WERI-Rb-1 (cell line): ENCODE results near the gene GNL3.
"Not testable (repeated sequence)": the region's sequence is repeated elsewhere in the genome, so short reads cannot be mapped to it uniquely, and the experiment has no call there.

Experiments used
- DNase-seq: peaks from one replicate; pipeline ENCODE4 v3.0.0-alpha.2; 2020
- H3K27ac ChIP-seq: fragments of 250-450 bp; sonication (Bioruptor Pico); 2 replicates; pipeline ENCODE4 v1.5.1; 2020; ENCODE audit warnings: mild to moderate bottlenecking, moderate library complexity
- H3K27me3 ChIP-seq: fragments of 250-450 bp; sonication (Bioruptor Pico); 2 replicates; pipeline ENCODE4 v1.5.1; 2021; ENCODE audit warnings: mild to moderate bottlenecking, low read depth, moderate library complexity; ENCODE audit not compliant: insufficient read depth, severe bottlenecking
- H3K36me3 ChIP-seq: fragments of 250-450 bp; sonication (Bioruptor Pico); 2 replicates; pipeline ENCODE4 v1.5.1; 2020; ENCODE audit warnings: mild to moderate bottlenecking, moderate library complexity
- H3K4me3 ChIP-seq: 2 replicates; pipeline ENCODE4 v1.5.1; 2011; ENCODE audit warnings: low read depth, mild to moderate bottlenecking, control low read depth, low read length
- H3K9me3 ChIP-seq: fragments of 250-450 bp; sonication (Bioruptor Pico); 2 replicates; pipeline ENCODE4 v1.5.1; 2021; ENCODE audit warnings: mild to moderate bottlenecking, moderate library complexity; ENCODE audit not compliant: severe bottlenecking
- TF ChIP-seq, protein P1 (sequence below): IDR thresholded peaks from 2 replicates; pipeline ENCODE4 v1.5.1; 2011; ENCODE audit warnings: low read depth, mild to moderate bottlenecking, control low read depth, inconsistent platforms, low read length

Gene GNL3

GRCh38 chr3:52671676-52672075 lies 14.2 kb upstream of the GNL3 start:
- Histone ChIP-seq H3K9me3 (no peaks in the 10 kb centered on the region), H3K27me3 (no peaks in the 10 kb centered on the region), H3K27ac (no peak overlapping the region), H3K36me3 (peaks cover 76% of the 10 kb centered on the region), H3K4me3 (no peak overlapping the region)
- TF ChIP-seq, protein P1, sequence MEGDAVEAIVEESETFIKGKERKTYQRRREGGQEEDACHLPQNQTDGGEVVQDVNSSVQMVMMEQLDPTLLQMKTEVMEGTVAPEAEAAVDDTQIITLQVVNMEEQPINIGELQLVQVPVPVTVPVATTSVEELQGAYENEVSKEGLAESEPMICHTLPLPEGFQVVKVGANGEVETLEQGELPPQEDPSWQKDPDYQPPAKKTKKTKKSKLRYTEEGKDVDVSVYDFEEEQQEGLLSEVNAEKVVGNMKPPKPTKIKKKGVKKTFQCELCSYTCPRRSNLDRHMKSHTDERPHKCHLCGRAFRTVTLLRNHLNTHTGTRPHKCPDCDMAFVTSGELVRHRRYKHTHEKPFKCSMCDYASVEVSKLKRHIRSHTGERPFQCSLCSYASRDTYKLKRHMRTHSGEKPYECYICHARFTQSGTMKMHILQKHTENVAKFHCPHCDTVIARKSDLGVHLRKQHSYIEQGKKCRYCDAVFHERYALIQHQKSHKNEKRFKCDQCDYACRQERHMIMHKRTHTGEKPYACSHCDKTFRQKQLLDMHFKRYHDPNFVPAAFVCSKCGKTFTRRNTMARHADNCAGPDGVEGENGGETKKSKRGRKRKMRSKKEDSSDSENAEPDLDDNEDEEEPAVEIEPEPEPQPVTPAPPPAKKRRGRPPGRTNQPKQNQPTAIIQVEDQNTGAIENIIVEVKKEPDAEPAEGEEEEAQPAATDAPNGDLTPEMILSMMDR: no peak
- no peak for DNase-seq

DNA sequence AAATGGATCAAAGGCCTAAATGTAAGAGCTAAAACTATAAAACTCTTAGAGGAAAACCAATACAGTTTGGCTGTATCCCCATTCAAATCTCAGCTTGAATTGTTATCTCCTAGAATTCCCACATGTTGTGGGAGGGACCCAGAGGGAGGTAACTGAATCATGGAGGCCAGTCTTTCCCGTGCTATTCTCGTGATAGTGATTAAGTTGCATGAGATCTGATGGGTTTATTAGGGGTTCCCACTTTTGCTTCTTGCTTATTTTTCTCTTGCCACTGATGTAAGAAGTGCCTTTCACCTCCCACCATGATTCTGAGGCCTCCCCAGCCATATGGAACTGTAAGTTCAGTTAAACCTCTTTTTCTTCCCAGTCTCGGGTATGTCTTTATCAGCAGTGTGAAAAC lies 9.6 kb upstream of the GNL3 start:
- not testable (repeated sequence) for H3K9me3 ChIP-seq, H3K4me3 ChIP-seq, DNase-seq, H3K27ac ChIP-seq, H3K27me3 ChIP-seq
- H3K36me3 ChIP-seq: peaks cover 81% of the 10 kb centered on the region

DNA sequence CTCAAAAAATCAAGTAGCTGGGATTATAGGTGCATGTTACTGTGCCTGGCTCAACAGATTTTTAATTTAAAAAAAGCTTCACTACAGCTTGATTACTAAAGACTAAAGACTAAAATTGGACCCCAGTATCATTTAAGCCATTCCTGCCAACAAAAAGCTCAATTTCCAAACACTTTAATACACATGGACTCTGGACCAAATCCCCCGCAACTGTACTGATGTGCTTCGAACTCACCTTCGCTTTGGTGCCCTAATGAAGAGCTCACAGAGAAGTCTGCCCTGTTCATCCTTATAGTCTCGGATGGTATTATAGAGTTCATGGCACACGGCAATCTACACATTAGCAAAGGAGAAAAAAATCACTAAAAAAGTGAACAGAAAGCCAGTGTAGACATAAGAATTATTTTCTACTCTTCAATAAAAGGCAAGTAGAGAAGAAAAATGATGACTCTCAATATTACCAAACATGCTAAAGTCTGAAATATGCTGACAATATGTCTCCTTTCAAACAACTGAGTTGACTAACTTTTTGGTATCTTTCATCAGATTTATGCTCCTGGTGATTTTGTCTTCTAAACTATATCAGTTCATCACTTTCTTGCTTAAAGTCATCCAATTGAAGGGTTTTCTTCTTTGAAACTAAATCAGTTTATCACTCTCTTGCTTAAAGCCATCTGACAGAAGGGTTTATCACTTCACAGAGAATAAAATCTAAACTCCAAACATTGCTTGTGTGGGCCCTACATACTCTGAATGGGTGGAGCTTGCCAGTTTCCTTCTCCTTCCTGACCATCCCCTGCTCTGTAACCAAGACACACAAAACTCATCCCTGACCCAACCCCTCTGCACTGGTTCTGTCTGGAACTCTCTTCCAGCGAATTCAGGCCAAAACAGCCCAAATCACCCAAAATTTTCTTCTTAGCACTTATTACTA lies 7.3 kb upstream of the GNL3 start:
- H3K4me3 ChIP-seq: no peak overlapping the region
- no peak for DNase-seq
- TF ChIP-seq, protein P1: no peak
- no peak overlapping the region for H3K27ac ChIP-seq
- H3K36me3 ChIP-seq: peaks cover 72% of the 10 kb centered on the region
- no peaks in the 10 kb centered on the region for H3K27me3 ChIP-seq
- no peaks in the 10 kb centered on the region for H3K9me3 ChIP-seq

GRCh38 chr3:52679199-52679538 lies 6.7 kb upstream of the GNL3 start:
- Histone ChIP-seq H3K9me3 (no peaks in the 10 kb centered on the region), H3K4me3 (no peak overlapping the region), H3K27ac (no peak overlapping the region), H3K27me3 (no peaks in the 10 kb centered on the region), H3K36me3 (peaks cover 70% of the 10 kb centered on the region)
- no peak for DNase-seq
- TF ChIP-seq, protein P1: no peak

DNA sequence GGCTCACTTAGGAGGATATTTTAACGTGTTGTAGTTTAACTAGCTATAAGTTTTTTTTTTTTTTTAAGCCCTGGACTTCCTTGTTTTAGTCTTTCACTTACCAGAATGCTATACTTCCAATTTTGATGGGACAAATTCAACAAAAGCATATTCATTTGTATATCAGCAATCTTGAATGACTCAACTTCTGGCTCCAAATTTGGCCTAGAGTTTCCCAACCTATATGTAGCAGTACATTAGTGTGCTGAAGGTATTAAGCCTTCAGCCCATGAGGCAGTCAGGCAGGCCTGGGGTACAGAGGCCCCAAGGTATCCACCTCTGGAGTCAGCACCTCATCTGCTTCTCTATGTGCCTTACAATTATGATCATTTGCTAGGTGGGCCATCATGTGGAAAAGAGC lies 6.0 kb upstream of the GNL3 start:
- H3K4me3 ChIP-seq: no peak overlapping the region
- no peak for DNase-seq
- H3K27me3 ChIP-seq: no peaks in the 10 kb centered on the region
- H3K9me3 ChIP-seq: no peaks in the 10 kb centered on the region
- H3K27ac ChIP-seq: no peak overlapping the region
- TF ChIP-seq, protein P1: no peak
- peaks cover 67% of the 10 kb centered on the region for H3K36me3 ChIP-seq

DNA sequence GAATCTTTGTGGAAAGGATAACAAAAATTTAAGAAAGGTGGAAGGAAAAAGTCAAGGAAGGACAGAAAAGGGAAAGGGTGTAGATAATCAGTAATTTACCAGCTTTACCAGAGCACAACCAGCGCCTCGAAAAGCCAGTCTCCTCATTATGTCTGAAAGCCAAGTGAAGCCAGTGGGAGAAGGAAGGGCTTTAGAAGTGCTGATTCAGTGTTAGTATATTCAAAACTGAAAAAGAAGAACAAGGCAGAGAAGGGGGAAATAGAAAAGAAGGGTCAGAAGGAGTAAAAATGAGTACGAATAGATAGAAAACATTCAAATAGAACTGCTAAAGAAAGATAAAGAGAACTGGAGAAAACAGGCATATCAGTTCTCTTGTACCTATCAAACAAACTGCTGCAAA lies 4.2 kb upstream of the GNL3 start:
- TF ChIP-seq, protein P1: no peak
- H3K27me3 ChIP-seq: no peaks in the 10 kb centered on the region
- H3K4me3 ChIP-seq: no peak overlapping the region
- no peaks in the 10 kb centered on the region for H3K9me3 ChIP-seq
- H3K27ac ChIP-seq: no peak overlapping the region
- H3K36me3 ChIP-seq: peaks cover 57% of the 10 kb centered on the region
- no peak for DNase-seq
